Keratinocyte (primary cell): ENCODE data around the gene PNCK. TPM values are rescaled to one million over a fixed set of nuclear protein-coding genes. Genes with fewer than 3 reads are reported as not detected.

Experiments used
- DNase-seq: peaks from one replicate; pipeline ENCODE4 v3.0.0-alpha.2; 2011; ENCODE audit warnings: low read depth, missing footprints, low spot score
- FAIRE-seq: peaks from 2 replicates; lab custom pipeline; 2011; peaks lifted over from hg19 to GRCh38; lab: Jason Lieb, UNC
- H2AFZ ChIP-seq: 2 replicates; pipeline ENCODE4 v1.6.0; 2012; ENCODE audit warnings: low read length, control low read depth, inconsistent platforms; ENCODE audit not compliant: control insufficient read depth
- H3K27ac ChIP-seq: 2 replicates; pipeline ENCODE4 v1.5.1; 2011; ENCODE audit warnings: low read length; ENCODE audit not compliant: control insufficient read depth, insufficient read depth
- H3K27me3 ChIP-seq: 3 replicates; pipeline ENCODE4 v1.6.0; 2011; ENCODE audit warnings: low read length; ENCODE audit not compliant: control insufficient read depth, insufficient read depth; ENCODE audit errors: extremely low read depth
- H3K36me3 ChIP-seq, 2 experiments: 2 replicates in 1 of 2; 3 replicates in 1 of 2; pipeline ENCODE4 v1.5.1; 2011; ENCODE audit warnings: low read length in 2 of 2, mild to moderate bottlenecking in 1 of 2; ENCODE audit not compliant: control insufficient read depth in 2 of 2, insufficient read depth in 2 of 2; ENCODE audit errors: extremely low read depth in 1 of 2
- H3K4me1 ChIP-seq: 3 replicates; pipeline ENCODE4 v1.5.1; 2011; ENCODE audit warnings: low read length; ENCODE audit not compliant: control insufficient read depth, insufficient read depth; ENCODE audit errors: extremely low read depth
- H3K4me2 ChIP-seq: 3 replicates; pipeline ENCODE4 v1.6.0; 2011; ENCODE audit warnings: low read depth, low read length; ENCODE audit not compliant: control insufficient read depth, insufficient read depth; ENCODE audit errors: extremely low read depth
- H3K4me3 ChIP-seq, 3 experiments: fragments of 200-600 bp in 1 of 3; sonication (generic) in 1 of 3; 2 replicates in 2 of 3; 3 replicates in 1 of 3; pipeline ENCODE4 v1.5.1; 2011 to 2016; ENCODE audit warnings: low read length in 3 of 3, mild to moderate bottlenecking in 3 of 3, control low read depth in 2 of 3, inconsistent platforms in 1 of 3, low read depth in 1 of 3, mixed read lengths in 1 of 3, mixed run types in 1 of 3, moderate library complexity in 1 of 3; ENCODE audit not compliant: control insufficient read depth in 2 of 3, insufficient read depth in 2 of 3; ENCODE audit errors: extremely low read depth in 1 of 3
- H3K79me2 ChIP-seq: 2 replicates; pipeline ENCODE4 v1.6.0; 2012; ENCODE audit warnings: low read length; ENCODE audit not compliant: control insufficient read depth, insufficient read depth
- H3K9ac ChIP-seq: 3 replicates; pipeline ENCODE4 v1.6.0; 2011; ENCODE audit warnings: low read length; ENCODE audit not compliant: control insufficient read depth, insufficient read depth; ENCODE audit errors: extremely low read depth
- H3K9me1 ChIP-seq: 3 replicates; pipeline ENCODE4 v1.6.0; 2011; ENCODE audit warnings: low read length; ENCODE audit not compliant: control insufficient read depth, insufficient read depth; ENCODE audit errors: extremely low read depth
- H3K9me3 ChIP-seq: 2 replicates; pipeline ENCODE4 v1.5.1; 2012; ENCODE audit warnings: low read depth, low read length; ENCODE audit not compliant: control insufficient read depth
- H4K20me1 ChIP-seq: 3 replicates; pipeline ENCODE4 v1.6.0; 2011; ENCODE audit warnings: low read length; ENCODE audit not compliant: control insufficient read depth, insufficient read depth; ENCODE audit errors: extremely low read depth
- CTCF ChIP-seq, 3 experiments: IDR thresholded peaks in 1 of 3; conservative IDR thresholded peaks in 1 of 3; optimal IDR thresholded peaks in 1 of 3; 2 replicates in 2 of 3; 3 replicates in 1 of 3; pipeline versions ENCODE3 to v1.5.1; 2011; ENCODE audit warnings: low read length in 3 of 3, mild to moderate bottlenecking in 3 of 3, moderate library complexity in 2 of 3, control low read depth in 1 of 3, inconsistent platforms in 1 of 3; ENCODE audit not compliant: insufficient read depth in 2 of 3; ENCODE audit errors: extremely low read depth in 1 of 3
- EZH2 ChIP-seq: IDR thresholded peaks from one replicate; pipeline ENCODE4 v1.6.1; 2012; ENCODE audit warnings: inconsistent platforms, mild to moderate bottlenecking, low read length, moderate library complexity
- dilution Hi-C: fragments of 300-500 bp; cut with MboI; formaldehyde crosslinking; loops from one replicate; pipeline ENCODE4 v1.7.0; 2020; ENCODE audit warnings: low sequenced_read_pairs; ENCODE audit not compliant: extremely low pct_ligation_motif_present
- polyA plus RNA-seq, 5 experiments: library from polyadenylated mRNA; depleted of rRNA in 3 of 5; stranded (reverse) in 3 of 5; stranded (forward) in 1 of 5; unstranded in 1 of 5; fragments of >200 nt; gene quantifications; 1 replicate in 1 of 5; 2 replicates in 3 of 5; 3 replicates in 1 of 5; pipeline versions ENCODE4 v1.2.1 to v1.2.3, GENCODE V29; 2011 to 2012; ENCODE audit warnings: missing spikeins in 2 of 5, low read depth in 1 of 5, low replicate concordance in 1 of 5

Gene PNCK
- polyA plus RNA-seq, 1 donor (not counting 4 experiments of a cell fraction or from before 2014, with no cell fraction given): 0.24 TPM

GRCh38 chrX:153626025-153626633 lies 47.5 kb downstream of the PNCK start:
- H3K27ac ChIP-seq: no peak overlapping the region
- H3K36me3 ChIP-seq: no peaks in the 10 kb centered on the region
- no peaks in the 10 kb centered on the region for H3K4me1 ChIP-seq
- no peak for TF ChIP-seq EZH2
- TF ChIP-seq CTCF (optimal IDR thresholded peaks at IDR 0.05 in 1 of 3, IDR thresholded peaks at IDR 0.05 in 1 of 3, conservative IDR thresholded peaks at IDR 0.05 in 1 of 3; ENCODE audit: extremely low read depth in 1 of 3, insufficient read depth in 2 of 3, low read length in 3 of 3): no peak
- FAIRE-seq: no peak
- dilution Hi-C loops: no loop called here
- no peak for DNase-seq
- no peaks in the 10 kb centered on the region for H3K9me1 ChIP-seq
- no peaks in the 10 kb centered on the region for H3K9me3 ChIP-seq
- no peak overlapping the region for H3K4me3 ChIP-seq
- no peaks in the 10 kb centered on the region for H3K79me2 ChIP-seq
- H4K20me1 ChIP-seq: no peaks in the 10 kb centered on the region
- H3K27me3 ChIP-seq: no peaks in the 10 kb centered on the region
- H3K4me2 ChIP-seq: no peak overlapping the region
- no peak overlapping the region for H2AFZ ChIP-seq
- no peak overlapping the region for H3K9ac ChIP-seq

DNA sequence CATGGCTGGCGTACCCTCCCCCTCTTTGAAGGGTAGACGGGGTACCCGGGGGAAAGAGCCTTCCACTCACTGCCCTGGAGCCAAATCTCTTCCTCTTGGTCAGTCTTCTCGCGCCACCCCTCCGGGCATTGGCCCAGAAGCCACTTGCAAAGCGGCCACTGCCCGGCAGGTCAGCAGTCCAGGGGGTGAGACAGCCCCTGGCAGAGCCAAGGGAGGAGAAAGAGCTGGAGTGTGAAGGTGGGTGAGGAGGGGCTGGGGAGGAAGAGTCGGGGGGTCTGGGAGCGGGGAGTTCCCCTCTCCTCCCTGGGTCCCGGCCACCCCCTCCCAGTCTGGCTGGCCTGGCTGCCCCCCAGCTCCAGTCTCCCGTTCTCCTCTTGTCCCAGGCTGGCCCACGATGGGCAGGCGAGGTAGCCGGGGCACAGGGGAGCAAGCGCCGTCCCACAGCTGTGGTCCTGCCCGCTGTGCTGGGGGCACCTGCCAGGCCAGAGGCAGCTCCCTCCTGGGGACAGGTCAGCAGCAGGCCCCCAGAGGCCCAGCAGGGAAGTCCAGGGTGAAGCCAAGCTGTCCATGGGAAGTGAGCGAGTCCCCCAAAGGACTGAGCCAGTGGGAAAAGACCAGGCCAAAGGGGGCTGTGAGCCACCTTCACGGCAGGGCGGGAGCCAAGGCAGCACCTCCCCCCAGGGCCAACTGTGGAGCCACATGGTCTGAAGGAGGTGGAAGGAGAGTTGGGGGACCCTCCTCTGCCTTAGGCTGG lies 48.2 kb downstream of the PNCK start:
- dilution Hi-C loops: no loop called here
- TF ChIP-seq CTCF (optimal IDR thresholded peaks at IDR 0.05 in 1 of 3, IDR thresholded peaks at IDR 0.05 in 1 of 3, conservative IDR thresholded peaks at IDR 0.05 in 1 of 3; ENCODE audit: extremely low read depth in 1 of 3, insufficient read depth in 2 of 3, low read length in 3 of 3) (no peak), EZH2 (no peak)
- no peak for FAIRE-seq

More for the DNA sequence above, 48.2 kb downstream of the PNCK start:
- Histone ChIP-seq H3K4me1 (no peaks in the 10 kb centered on the region), H3K27me3 (no peaks in the 10 kb centered on the region), H3K36me3 (no peaks in the 10 kb centered on the region), H3K4me3 (no peak overlapping the region), H3K9me3 (no peaks in the 10 kb centered on the region), H3K9me1 (no peaks in the 10 kb centered on the region), H4K20me1 (no peaks in the 10 kb centered on the region), H3K4me2 (no peak overlapping the region), H3K79me2 (no peaks in the 10 kb centered on the region), H2AFZ (no peak overlapping the region), H3K9ac (no peak overlapping the region), H3K27ac (no peak overlapping the region)
- no peak for DNase-seq
